NT2/D1 (cell line): ENCODE measurements around the gene PGBD5.

Experiments used
- DNase-seq: peaks from one replicate; pipeline ENCODE4 v3.0.0-alpha.2; 2011; ENCODE audit warnings: low read depth, low spot score
- H3K27me3 ChIP-seq: 2 replicates; pipeline ENCODE4 v1.6.0; 2011; ENCODE audit warnings: mild to moderate bottlenecking; ENCODE audit not compliant: insufficient read length, insufficient read depth
- H3K36me3 ChIP-seq: 2 replicates; pipeline ENCODE4 v1.6.1; 2011; ENCODE audit warnings: mild to moderate bottlenecking, low read length, mixed read lengths; ENCODE audit not compliant: insufficient read depth, insufficient read length
- H3K4me1 ChIP-seq: 2 replicates; pipeline ENCODE4 v1.5.1; 2011; ENCODE audit not compliant: insufficient read depth, insufficient read length
- H3K4me3 ChIP-seq: 2 replicates; pipeline ENCODE4 v1.5.1; 2011; ENCODE audit warnings: low read depth; ENCODE audit not compliant: insufficient read length
- H3K9ac ChIP-seq: 2 replicates; pipeline ENCODE4 v1.6.0; 2011; ENCODE audit warnings: low read depth; ENCODE audit not compliant: insufficient read length
- H3K9me3 ChIP-seq: 2 replicates; pipeline ENCODE4 v1.5.1; 2011; ENCODE audit warnings: mild to moderate bottlenecking, low read length; ENCODE audit not compliant: insufficient read depth
- SUZ12 ChIP-seq: IDR thresholded peaks from 2 replicates; pipeline ENCODE4 v1.6.1; 2011; ENCODE audit not compliant: insufficient read length, insufficient read depth; ENCODE audit errors: extremely low read depth
- YY1 ChIP-seq: IDR thresholded peaks from 2 replicates; pipeline ENCODE4 v1.6.1; 2011; ENCODE audit not compliant: insufficient read length, insufficient read depth
- ZNF274 ChIP-seq: IDR thresholded peaks from 2 replicates; pipeline ENCODE4 v1.6.1; 2011; ENCODE audit warnings: mild to moderate bottlenecking, low read depth, low read length

The PGBD5 gene

GRCh38 chr1:230308039-230308438, 118.1 kb downstream of the PGBD5 start:
- Histone ChIP-seq H3K4me1 (no peaks in the 10 kb centered on the region), H3K9me3 (no peaks in the 10 kb centered on the region), H3K36me3 (no peaks in the 10 kb centered on the region), H3K27me3 (no peaks in the 10 kb centered on the region), H3K9ac (no peak overlapping the region), H3K4me3 (no peak overlapping the region)
- DNase-seq, result no peak
- TF ChIP-seq SUZ12, result no peak
- TF ChIP-seq ZNF274, result no peak
- TF ChIP-seq YY1, result no peak

- H3K36me3 ChIP-seq, result no peaks in the 10 kb centered on the region
- TF ChIP-seq YY1 (no peak), SUZ12 (no peak), ZNF274 (no peak)
- no peak overlapping the region for H3K4me3 ChIP-seq
- H3K4me1 ChIP-seq, result no peaks in the 10 kb centered on the region
- no peak overlapping the region for H3K9ac ChIP-seq
- DNase-seq, result no peak
- no peaks in the 10 kb centered on the region for H3K9me3 ChIP-seq
- H3K27me3 ChIP-seq, result no peaks in the 10 kb centered on the region
These were observed 118.9 kb downstream of the PGBD5 start for GRCh38 chr1:230307213-230307612.

DNA sequence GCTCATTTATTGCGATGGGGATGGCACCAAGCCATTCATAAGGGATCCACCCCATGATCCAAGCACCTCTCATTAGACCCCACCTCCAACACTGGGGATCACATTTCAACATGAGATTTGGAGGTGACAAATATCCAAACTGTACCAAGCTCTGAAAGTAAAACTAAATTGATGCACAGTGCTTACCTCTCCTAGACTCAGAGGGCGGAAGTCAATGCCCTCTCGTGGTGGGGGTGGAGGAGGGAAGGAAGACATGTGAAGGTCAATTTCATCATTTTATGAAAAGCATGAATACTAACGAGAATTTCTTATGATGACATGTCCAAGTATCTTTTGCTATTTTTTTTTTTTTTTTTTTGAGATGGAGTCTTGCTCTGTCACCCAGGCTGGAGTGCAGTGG, 120.0 kb downstream of the PGBD5 start:
- Histone ChIP-seq H3K36me3 (no peaks in the 10 kb centered on the region), H3K4me1 (peaks cover 2% of the 10 kb centered on the region), H3K4me3 (no peak overlapping the region), H3K27me3 (no peaks in the 10 kb centered on the region), H3K9ac (no peak overlapping the region), H3K9me3 (no peaks in the 10 kb centered on the region)
- no peak for DNase-seq
- no peak for TF ChIP-seq ZNF274
- no peak for TF ChIP-seq SUZ12
- TF ChIP-seq YY1, result no peak

- no peak overlapping the region for H3K9ac ChIP-seq
- no peak for TF ChIP-seq YY1
- no peak for TF ChIP-seq ZNF274
- TF ChIP-seq SUZ12, result no peak
- no peak overlapping the region for H3K4me3 ChIP-seq
- H3K4me1 ChIP-seq, result peaks cover 2% of the 10 kb centered on the region
- H3K36me3 ChIP-seq, result no peaks in the 10 kb centered on the region
- DNase-seq, result no peak
- no peaks in the 10 kb centered on the region for H3K9me3 ChIP-seq
- no peaks in the 10 kb centered on the region for H3K27me3 ChIP-seq
These were observed 122.3 kb downstream of the PGBD5 start for GRCh38 chr1:230303822-230304221.

DNA sequence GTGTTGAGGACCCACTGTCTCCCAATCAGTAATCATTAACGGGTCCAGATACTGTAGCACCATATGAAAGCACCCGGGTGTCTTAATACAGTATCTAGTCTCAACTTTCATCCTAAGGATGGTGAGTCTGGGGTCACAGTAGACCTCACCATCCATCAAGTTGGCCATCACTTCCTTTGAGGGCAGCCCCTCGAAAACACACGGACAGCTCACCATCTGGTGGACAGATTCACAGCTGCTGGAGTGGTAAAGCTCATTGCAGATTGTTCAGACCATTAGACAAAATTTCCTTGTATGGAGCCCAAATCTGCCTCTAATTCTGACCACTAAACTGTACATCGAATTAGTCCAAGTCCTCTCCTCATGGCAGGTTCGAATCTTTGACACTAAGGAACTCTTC, 123.1 kb downstream of the PGBD5 start:
- H3K36me3 ChIP-seq, result no peaks in the 10 kb centered on the region
- TF ChIP-seq SUZ12, result no peak
- no peak overlapping the region for H3K9ac ChIP-seq
- H3K4me1 ChIP-seq, result peaks cover 2% of the 10 kb centered on the region
- H3K9me3 ChIP-seq, result no peaks in the 10 kb centered on the region
- DNase-seq, result no peak
- H3K4me3 ChIP-seq, result no peak overlapping the region
- H3K27me3 ChIP-seq, result no peaks in the 10 kb centered on the region

GRCh38 chr1:230301822-230302221, 124.3 kb downstream of the PGBD5 start:
- no peak overlapping the region for H3K9ac ChIP-seq
- TF ChIP-seq SUZ12 (no peak), ZNF274 (no peak), YY1 (no peak)
- H3K27me3 ChIP-seq, result no peaks in the 10 kb centered on the region
- no peak for DNase-seq
- H3K36me3 ChIP-seq, result no peaks in the 10 kb centered on the region
- H3K4me3 ChIP-seq, result no peak overlapping the region
- peaks cover 2% of the 10 kb centered on the region for H3K4me1 ChIP-seq
- H3K9me3 ChIP-seq, result no peaks in the 10 kb centered on the region

GRCh38 chr1:230301322-230301721, 124.8 kb downstream of the PGBD5 start:
- DNase-seq, result no peak
- no peak overlapping the region for H3K9ac ChIP-seq

More at GRCh38 chr1:230301322-230301721, 124.8 kb downstream of the PGBD5 start:
- H3K4me1 ChIP-seq, result peaks cover 2% of the 10 kb centered on the region
- H3K9me3 ChIP-seq, result no peaks in the 10 kb centered on the region
- TF ChIP-seq ZNF274 (no peak), SUZ12 (no peak), YY1 (no peak)
- no peak overlapping the region for H3K4me3 ChIP-seq
- no peaks in the 10 kb centered on the region for H3K27me3 ChIP-seq
- no peaks in the 10 kb centered on the region for H3K36me3 ChIP-seq
